Measurements from ENCODE around the gene LMNA. TPM values are rescaled to one million over a fixed set of nuclear protein-coding genes. Genes with fewer than 3 reads are reported as not detected.
A peak's percentile ranks its signal among the peaks of the same experiment; 100 is the strongest.
"Not testable (repeated sequence)": the region's sequence is repeated elsewhere in the genome, so short reads cannot be mapped to it uniquely, and the experiment has no call there.

The LMNA gene
- total RNA-seq, 1 experiment from 2014 or later, result 112 TPM

DNA sequence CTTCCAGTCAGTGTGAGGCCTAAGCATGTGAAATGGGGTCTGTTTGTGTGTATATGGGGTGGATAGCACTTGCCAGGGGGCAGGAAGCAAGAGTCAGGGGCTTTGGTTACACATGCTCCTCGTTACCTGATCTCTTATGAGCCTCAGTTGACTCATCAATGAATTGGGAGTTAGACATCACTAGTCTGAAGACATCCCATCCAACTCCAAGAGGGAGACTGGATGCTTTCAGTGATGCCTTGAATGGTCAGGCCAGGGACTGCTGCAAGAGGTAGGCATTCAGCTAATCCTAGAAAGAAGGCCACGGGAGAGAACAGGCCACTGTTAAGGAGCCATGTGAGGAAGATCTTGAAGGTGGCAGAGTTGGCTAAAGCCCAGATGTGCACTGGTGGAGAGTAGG is 47.2 kb upstream of the LMNA start:
- H3K27me3 ChIP-seq (replicated peaks; ENCODE audit: control insufficient read depth, insufficient read depth, low read length), result no peaks in the 10 kb centered on the region
- Mint-ChIP-seq H3K27ac (ENCODE audit: unreplicated experiment) (no peak overlapping the region), H3K4me3 (ENCODE audit: unreplicated experiment) (no peak overlapping the region), H3K36me3 (ENCODE audit: insufficient read depth, unreplicated experiment) (peaks cover 74% of the 10 kb centered on the region), H3K4me1 (ENCODE audit: low read depth, unreplicated experiment) (peaks cover 2% of the 10 kb centered on the region), H3K9me3 (ENCODE audit: unreplicated experiment) (no peaks in the 10 kb centered on the region), H3K27me3 (ENCODE audit: insufficient read depth, unreplicated experiment) (no peaks in the 10 kb centered on the region)
- H3K4me1 ChIP-seq, result no peaks in the 10 kb centered on the region
- H3K4me3 ChIP-seq (ENCODE audit: low read depth, low read length), result no peak overlapping the region
- H3K36me3 ChIP-seq (ENCODE audit: control insufficient read depth, insufficient read depth, low read length), result peaks cover 4% of the 10 kb centered on the region; the same call in 1 of the 2 replicates
- H3K9me3 ChIP-seq, result no peaks in the 10 kb centered on the region
- CTCF ChIA-PET, result interaction anchor here (1.2 kb wide), 1 partner anchor 70 kb away, joined by 4 read pairs; no protein-coding TSS in a partner anchor
- intact Hi-C loops (cut with micrococcal nuclease; ENCODE audit: unreplicated experiment), result loop anchor here (5.0 kb wide), 1 partner anchor 60 kb away; no protein-coding TSS in a partner anchor
- BruUV-seq (replicated peaks), result no TSS peak
- POLR2A ChIA-PET, result no interaction called here
- DNase-seq, result no peak
- TF ChIP-seq, protein P1, sequence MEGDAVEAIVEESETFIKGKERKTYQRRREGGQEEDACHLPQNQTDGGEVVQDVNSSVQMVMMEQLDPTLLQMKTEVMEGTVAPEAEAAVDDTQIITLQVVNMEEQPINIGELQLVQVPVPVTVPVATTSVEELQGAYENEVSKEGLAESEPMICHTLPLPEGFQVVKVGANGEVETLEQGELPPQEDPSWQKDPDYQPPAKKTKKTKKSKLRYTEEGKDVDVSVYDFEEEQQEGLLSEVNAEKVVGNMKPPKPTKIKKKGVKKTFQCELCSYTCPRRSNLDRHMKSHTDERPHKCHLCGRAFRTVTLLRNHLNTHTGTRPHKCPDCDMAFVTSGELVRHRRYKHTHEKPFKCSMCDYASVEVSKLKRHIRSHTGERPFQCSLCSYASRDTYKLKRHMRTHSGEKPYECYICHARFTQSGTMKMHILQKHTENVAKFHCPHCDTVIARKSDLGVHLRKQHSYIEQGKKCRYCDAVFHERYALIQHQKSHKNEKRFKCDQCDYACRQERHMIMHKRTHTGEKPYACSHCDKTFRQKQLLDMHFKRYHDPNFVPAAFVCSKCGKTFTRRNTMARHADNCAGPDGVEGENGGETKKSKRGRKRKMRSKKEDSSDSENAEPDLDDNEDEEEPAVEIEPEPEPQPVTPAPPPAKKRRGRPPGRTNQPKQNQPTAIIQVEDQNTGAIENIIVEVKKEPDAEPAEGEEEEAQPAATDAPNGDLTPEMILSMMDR (IDR thresholded peaks at IDR 0.05; ENCODE audit: insufficient read depth in 1 of 2, low read depth in 1 of 2, low read length in 1 of 2, severe bottlenecking in 1 of 2, unreplicated experiment in 1 of 2), result no peak

DNA sequence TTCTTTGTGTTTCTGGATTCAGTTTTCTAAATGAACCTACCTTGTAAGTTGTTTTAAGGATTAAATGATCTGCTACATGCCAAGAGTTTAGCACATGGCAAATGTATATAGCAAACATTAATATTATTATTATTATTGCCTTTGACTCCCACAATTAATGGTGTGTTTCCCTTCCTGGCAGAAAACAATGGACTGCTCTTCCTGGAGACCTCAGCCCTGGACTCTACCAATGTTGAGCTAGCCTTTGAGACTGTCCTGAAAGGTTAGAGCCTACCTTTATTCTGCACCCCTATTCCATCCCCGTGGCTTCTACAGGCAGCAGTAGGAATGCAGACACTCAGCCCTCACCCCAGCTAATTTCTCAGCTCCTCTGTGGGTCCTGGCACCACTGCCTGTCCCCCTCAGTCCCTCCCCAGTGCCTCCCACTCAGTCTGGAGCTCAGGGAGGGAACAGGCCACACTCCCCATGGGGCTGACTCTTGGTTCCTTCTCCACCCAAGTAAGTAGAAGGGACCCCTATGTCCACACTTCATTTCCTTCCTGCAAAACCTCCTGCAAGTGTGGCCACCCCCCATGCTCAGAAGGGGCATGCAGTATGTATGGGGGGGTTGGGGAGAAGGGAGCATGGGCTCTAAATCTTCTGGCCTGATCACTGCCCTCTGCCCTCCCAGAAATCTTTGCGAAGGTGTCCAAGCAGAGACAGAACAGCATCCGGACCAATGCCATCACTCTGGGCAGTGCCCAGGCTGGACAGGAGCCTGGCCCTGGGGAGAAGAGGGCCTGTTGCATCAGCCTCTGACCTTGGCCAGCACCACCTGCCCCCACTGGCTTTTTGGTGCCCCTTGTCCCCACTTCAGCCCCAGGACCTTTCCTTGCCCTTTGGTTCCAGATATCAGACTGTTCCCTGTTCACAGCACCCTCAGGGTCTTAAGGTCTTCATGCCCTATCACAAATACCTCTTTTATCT is 44.7 kb upstream of the LMNA start:
- intact Hi-C loops (cut with micrococcal nuclease; ENCODE audit: unreplicated experiment), result loop anchor here (5.0 kb wide), 1 partner anchor 62 kb away; no protein-coding TSS in a partner anchor
- Histone ChIP-seq H3K9me3 (no peaks in the 10 kb centered on the region), H3K4me1 (no peaks in the 10 kb centered on the region), H3K27me3 (replicated peaks; ENCODE audit: control insufficient read depth, insufficient read depth, low read length) (no peaks in the 10 kb centered on the region), H3K36me3 (ENCODE audit: control insufficient read depth, insufficient read depth, low read length) (peaks cover 4% of the 10 kb centered on the region; the same call in 1 of the 2 replicates), H3K4me3 (ENCODE audit: low read depth, low read length) (no peak overlapping the region)
- no peak overlapping the region for H3K27ac Mint-ChIP-seq (ENCODE audit: unreplicated experiment)
- peaks cover 72% of the 10 kb centered on the region for H3K36me3 Mint-ChIP-seq (ENCODE audit: insufficient read depth, unreplicated experiment)
- H3K4me3 Mint-ChIP-seq (ENCODE audit: unreplicated experiment), result no peak overlapping the region
- H3K4me1 Mint-ChIP-seq (ENCODE audit: low read depth, unreplicated experiment), result peaks cover 6% of the 10 kb centered on the region
- no peak for DNase-seq
- H3K9me3 Mint-ChIP-seq (ENCODE audit: unreplicated experiment), result no peaks in the 10 kb centered on the region
- POLR2A ChIA-PET, result no interaction called here
- CTCF ChIA-PET, result no interaction called here
- TF ChIP-seq, protein P1 (IDR thresholded peaks at IDR 0.05; ENCODE audit: insufficient read depth in 1 of 2, low read depth in 1 of 2, low read length in 1 of 2, severe bottlenecking in 1 of 2, unreplicated experiment in 1 of 2), result no peak
- H3K27me3 Mint-ChIP-seq (ENCODE audit: insufficient read depth, unreplicated experiment), result no peaks in the 10 kb centered on the region
- no TSS peak for BruUV-seq (replicated peaks)

DNA sequence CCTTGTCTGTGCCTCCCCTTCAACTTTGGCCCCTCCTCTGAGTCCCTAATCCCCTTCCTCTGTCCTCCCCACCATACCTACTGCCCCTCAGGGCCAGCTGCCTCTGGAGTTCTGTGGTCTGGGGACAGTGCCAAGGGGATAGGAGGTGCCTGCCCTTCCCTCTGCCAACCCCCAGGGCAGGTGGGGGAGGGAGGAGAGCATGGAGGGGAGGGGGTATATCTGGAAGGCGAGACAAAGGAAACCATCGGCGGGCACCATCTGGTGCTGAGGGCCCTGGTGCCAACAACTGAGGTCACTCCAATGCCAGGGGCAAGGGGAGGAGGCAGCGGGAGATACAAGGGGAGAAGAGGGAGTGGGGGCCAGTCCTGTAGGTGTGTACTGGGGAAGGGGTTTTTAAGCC is 44.0 kb upstream of the LMNA start:
- CTCF ChIA-PET, result no interaction called here
- POLR2A ChIA-PET, result no interaction called here

DNA sequence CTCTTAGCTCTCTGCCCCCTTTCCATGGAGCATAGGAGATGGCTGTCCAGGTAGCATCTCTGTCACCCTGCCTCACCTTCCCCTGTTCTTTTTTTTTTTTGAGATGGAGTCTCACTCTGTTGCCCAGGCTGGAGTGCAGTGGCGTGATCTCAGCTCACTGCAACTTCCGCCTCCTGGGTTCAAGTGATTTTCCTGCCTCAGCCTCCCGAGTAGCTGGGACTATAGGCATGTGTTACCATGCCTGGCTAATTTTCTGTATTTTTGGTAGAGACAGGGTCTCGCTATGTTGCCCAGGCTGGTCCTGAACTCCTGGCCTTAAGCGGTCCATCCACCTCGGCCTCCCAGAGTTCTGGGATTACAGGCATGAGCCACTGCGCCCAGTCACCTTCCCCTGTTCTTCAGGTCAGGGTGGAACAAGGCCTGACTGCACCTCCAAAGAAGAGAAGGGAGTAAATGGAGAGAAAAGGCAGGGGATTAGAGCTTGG is 43.1 kb upstream of the LMNA start:
- intact Hi-C loops (cut with micrococcal nuclease; ENCODE audit: unreplicated experiment); H3K36me3 ChIP-seq (ENCODE audit: control insufficient read depth, insufficient read depth, low read length); H3K27me3 ChIP-seq (replicated peaks; ENCODE audit: control insufficient read depth, insufficient read depth, low read length); H3K9me3 Mint-ChIP-seq (ENCODE audit: unreplicated experiment); H3K4me1 Mint-ChIP-seq (ENCODE audit: low read depth, unreplicated experiment); H3K9me3 ChIP-seq; BruUV-seq (replicated peaks); CTCF ChIA-PET; H3K4me1 ChIP-seq; DNase-seq; H3K27ac Mint-ChIP-seq (ENCODE audit: unreplicated experiment); H3K27me3 Mint-ChIP-seq (ENCODE audit: insufficient read depth, unreplicated experiment); H3K4me3 ChIP-seq (ENCODE audit: low read depth, low read length); H3K4me3 Mint-ChIP-seq (ENCODE audit: unreplicated experiment): not testable (repeated sequence)
- peaks cover 59% of the 10 kb centered on the region for H3K36me3 Mint-ChIP-seq (ENCODE audit: insufficient read depth, unreplicated experiment)
- POLR2A ChIA-PET, result interaction anchor here (0.6 kb wide), 1 partner anchor 10 kb away, joined by 3 read pairs; the partner anchor contains the start of gene RAB25

More for the DNA sequence above, 44.0 kb upstream of the LMNA start:
- Histone ChIP-seq H3K4me1 (no peaks in the 10 kb centered on the region), H3K4me3 (ENCODE audit: low read depth, low read length) (no peak overlapping the region), H3K9me3 (no peaks in the 10 kb centered on the region), H3K36me3 (ENCODE audit: control insufficient read depth, insufficient read depth, low read length) (peaks cover 3% of the 10 kb centered on the region; the same call in 1 of the 2 replicates), H3K27me3 (replicated peaks; ENCODE audit: control insufficient read depth, insufficient read depth, low read length) (no peaks in the 10 kb centered on the region)
- intact Hi-C loops (cut with micrococcal nuclease; ENCODE audit: unreplicated experiment), result no loop called here
- no peaks in the 10 kb centered on the region for H3K9me3 Mint-ChIP-seq (ENCODE audit: unreplicated experiment)
- no peak overlapping the region for H3K4me3 Mint-ChIP-seq (ENCODE audit: unreplicated experiment)
- peaks cover 64% of the 10 kb centered on the region for H3K36me3 Mint-ChIP-seq (ENCODE audit: insufficient read depth, unreplicated experiment)
- H3K4me1 Mint-ChIP-seq (ENCODE audit: low read depth, unreplicated experiment), result peaks cover 6% of the 10 kb centered on the region
- TF ChIP-seq, protein P1 (IDR thresholded peaks at IDR 0.05; ENCODE audit: insufficient read depth in 1 of 2, low read depth in 1 of 2, low read length in 1 of 2, severe bottlenecking in 1 of 2, unreplicated experiment in 1 of 2), result no peak
- H3K27me3 Mint-ChIP-seq (ENCODE audit: insufficient read depth, unreplicated experiment), result no peaks in the 10 kb centered on the region
- BruUV-seq (replicated peaks), result no TSS peak
- H3K27ac Mint-ChIP-seq (ENCODE audit: unreplicated experiment), result no peak overlapping the region
- peak in 1 of 2 experiments; percentile 17 for DNase-seq
